IMR-90 (cell line): ENCODE results near the gene GABRB3. TPM values are rescaled to one million over a fixed set of nuclear protein-coding genes. Genes with fewer than 3 reads are reported as not detected.

Experiments used
- ATAC-seq: fragments of 200-7000 bp; cut with Tn5 transposase; 2 replicates; pipeline ENCODE4 v1.9.1; 2020; ENCODE audit warnings: low read depth, mild to moderate bottlenecking, moderate library complexity
- BruUV-seq: library from RNA; stranded (reverse); fragments of 400-500 nt; replicated peaks from 2 replicates; lab custom pipeline; 2021; lab: Mats Ljungman, UMichigan
- CTCF ChIA-PET: fragments of 300-600 bp; formaldehyde crosslinking; extraction: SDS; loops from one replicate; lab custom pipeline; 2021; ENCODE audit warnings: antibody characterized with exemption; lab: Yijun Ruan, JAX
- POLR2A ChIA-PET: fragments of 300-600 bp; sonication (Branson Sonifier 250); formaldehyde crosslinking; loops from one replicate; lab custom pipeline; 2022; ENCODE audit warnings: antibody characterized with exemption; ENCODE audit not compliant: unreplicated experiment; lab: Charles Lee
- DNase-seq: peaks from one replicate; pipeline ENCODE4 v3.0.0; 2013
- H2AFZ ChIP-seq: replicated peaks from 2 replicates; pipeline ENCODE3; 2013; ENCODE audit warnings: low read length, mild to moderate bottlenecking; ENCODE audit not compliant: poor library complexity
- H2AK5ac ChIP-seq: 2 replicates; pipeline ENCODE4 v1.6.1; 2013; ENCODE audit warnings: low read depth, low read length, inconsistent platforms
- H2AK9ac ChIP-seq: replicated peaks from 2 replicates; pipeline ENCODE3; 2013; ENCODE audit warnings: mild to moderate bottlenecking, low read depth, low read length, moderate library complexity; ENCODE audit not compliant: poor library complexity
- H2BK120ac ChIP-seq: 2 replicates; pipeline ENCODE4 v1.6.1; 2013; ENCODE audit warnings: low read depth, low read length, inconsistent platforms
- H2BK15ac ChIP-seq: 3 replicates; pipeline ENCODE4 v1.6.1; 2013; ENCODE audit warnings: low read depth, low read length, inconsistent platforms
- H2BK20ac ChIP-seq: 2 replicates; pipeline ENCODE4 v1.6.1; 2013; ENCODE audit warnings: low read depth, mild to moderate bottlenecking, inconsistent platforms, low read length, moderate library complexity
- H2BK5ac ChIP-seq: 2 replicates; pipeline ENCODE4 v1.6.1; 2013; ENCODE audit warnings: mild to moderate bottlenecking, low read depth, low read length, inconsistent platforms; ENCODE audit not compliant: poor library complexity, severe bottlenecking
- H3K14ac ChIP-seq: replicated peaks from 2 replicates; pipeline ENCODE4 v1.6.1; 2013; ENCODE audit warnings: low read depth, low read length, inconsistent platforms
- H3K18ac ChIP-seq: 2 replicates; pipeline ENCODE4 v1.6.1; 2013; ENCODE audit warnings: low read depth, low read length, control low read depth
- H3K23ac ChIP-seq: 2 replicates; pipeline ENCODE4 v1.6.1; 2013; ENCODE audit warnings: low read depth, low read length, inconsistent platforms
- H3K27ac ChIP-seq: 2 replicates; pipeline ENCODE4 v1.5.1; 2013; ENCODE audit warnings: mild to moderate bottlenecking, control low read depth, low read length; ENCODE audit not compliant: insufficient read depth
- H3K27me3 ChIP-seq: 2 replicates; pipeline ENCODE4 v1.6.1; 2013; ENCODE audit warnings: low read length; ENCODE audit not compliant: control insufficient read depth, insufficient read depth
- H3K36me3 ChIP-seq: 2 replicates; pipeline ENCODE4 v1.6.1; 2013; ENCODE audit warnings: low read length, mixed read lengths; ENCODE audit not compliant: control insufficient read depth, insufficient read depth
- H3K4ac ChIP-seq: 2 replicates; pipeline ENCODE4 v1.6.1; 2013; ENCODE audit warnings: low read depth, low read length, inconsistent platforms
- H3K4me1 ChIP-seq: 2 replicates; pipeline ENCODE4 v1.6.1; 2013; ENCODE audit warnings: low read length, mixed read lengths; ENCODE audit not compliant: control insufficient read depth, insufficient read depth
- H3K4me2 ChIP-seq: 2 replicates; pipeline ENCODE4 v1.6.1; 2013; ENCODE audit warnings: low read depth, mild to moderate bottlenecking, control low read depth, low read length, moderate library complexity
- H3K4me3 ChIP-seq: 2 replicates; pipeline ENCODE4 v1.5.1; 2013; ENCODE audit warnings: low read depth, mild to moderate bottlenecking, control low read depth, low read length, moderate library complexity; ENCODE audit not compliant: insufficient read depth
- H3K56ac ChIP-seq: 2 replicates; pipeline ENCODE4 v1.6.1; 2013; ENCODE audit warnings: low read length, inconsistent platforms; ENCODE audit not compliant: insufficient read depth; ENCODE audit errors: extremely low read depth
- H3K79me1 ChIP-seq, 2 experiments: 2 replicates each; pipeline ENCODE4 v1.6.1; 2013; ENCODE audit warnings: low read length in 2 of 2, inconsistent platforms in 1 of 2, low read depth in 1 of 2
- H3K9ac ChIP-seq: 2 replicates; pipeline ENCODE4 v1.6.1; 2013; ENCODE audit warnings: low read depth, low read length, control low read depth
- H3K9me1 ChIP-seq: 2 replicates; pipeline ENCODE4 v1.6.1; 2013; ENCODE audit warnings: low read length, inconsistent platforms; ENCODE audit not compliant: insufficient read depth
- H3K9me3 ChIP-seq: 2 replicates; pipeline ENCODE4 v1.6.1; 2013; ENCODE audit warnings: low read length; ENCODE audit not compliant: control insufficient read depth, insufficient read depth
- H4K20me1 ChIP-seq: 2 replicates; pipeline ENCODE4 v1.6.1; 2013; ENCODE audit warnings: low read length, inconsistent platforms; ENCODE audit not compliant: insufficient read depth
- H4K5ac ChIP-seq: 2 replicates; pipeline ENCODE4 v1.6.1; 2013; ENCODE audit warnings: mild to moderate bottlenecking, low read depth, low read length, control low read depth
- H4K8ac ChIP-seq, 2 experiments: 2 replicates each; pipeline ENCODE4 v1.6.1; 2013; ENCODE audit warnings: low read depth in 2 of 2, low read length in 2 of 2, control low read depth in 1 of 2, inconsistent platforms in 1 of 2
- H4K91ac ChIP-seq: 2 replicates; pipeline ENCODE4 v1.6.1; 2013; ENCODE audit warnings: low read depth, low read length, inconsistent platforms; ENCODE audit not compliant: insufficient read depth
- BHLHE40 ChIP-seq: fragments of 150-350 bp; IDR thresholded peaks from 2 replicates; pipeline ENCODE4 v1.6.1; 2016; ENCODE audit warnings: mild to moderate bottlenecking, low read depth, low read length
- CEBPB ChIP-seq: IDR thresholded peaks from 2 replicates; pipeline ENCODE4 v1.6.1; 2012; ENCODE audit warnings: low read depth, low read length, improper control_type of control experiment
- CHD1 ChIP-seq: IDR thresholded peaks from 2 replicates; pipeline ENCODE4 v1.6.1; 2012; ENCODE audit warnings: low read depth, low read length, improper control_type of control experiment
- MAFK ChIP-seq: IDR thresholded peaks from 2 replicates; pipeline ENCODE4 v1.6.1; 2012; ENCODE audit warnings: low read depth, low read length, improper control_type of control experiment
- MAZ ChIP-seq: IDR thresholded peaks from 2 replicates; pipeline ENCODE4 v1.6.1; 2012; ENCODE audit warnings: low read depth, mild to moderate bottlenecking, low read length, improper control_type of control experiment, moderate library complexity, borderline replicate concordance
- MXI1 ChIP-seq: IDR thresholded peaks from 2 replicates; pipeline ENCODE4 v1.6.1; 2012; ENCODE audit warnings: low read depth, mild to moderate bottlenecking, low read length, moderate library complexity, borderline replicate concordance
- NFE2L2 ChIP-seq: fragments of 150-350 bp; IDR thresholded peaks from 2 replicates; pipeline ENCODE4 v1.6.1; 2016; ENCODE audit warnings: low read depth, mild to moderate bottlenecking, low read length
- POLR2A ChIP-seq: IDR thresholded peaks from 2 replicates; pipeline ENCODE4 v1.6.1; 2012; ENCODE audit warnings: mild to moderate bottlenecking, low read depth, low read length
- RAD21 ChIP-seq: IDR thresholded peaks from 2 replicates; pipeline ENCODE4 v1.6.1; 2012; ENCODE audit warnings: low read length, improper control_type of control experiment
- RCOR1 ChIP-seq: IDR thresholded peaks from 2 replicates; pipeline ENCODE4 v1.6.1; 2012; ENCODE audit warnings: mild to moderate bottlenecking, low read length, improper control_type of control experiment; ENCODE audit not compliant: insufficient replicate concordance
- RFX5 ChIP-seq: IDR thresholded peaks from 2 replicates; pipeline ENCODE4 v1.8.0; 2012; ENCODE audit warnings: low read depth, mild to moderate bottlenecking, low read length, moderate library complexity
- SMC3 ChIP-seq: fragments of 150-350 bp; IDR thresholded peaks from 2 replicates; pipeline ENCODE4 v1.6.1; 2016; ENCODE audit warnings: low read depth, mild to moderate bottlenecking, antibody characterized with exemption, low read length, moderate library complexity
- WGBS, 2 experiments: methylation state at CpG; one replicate each; pipeline versions ENCODE4 v1.1.5 to v1.1.7; 2013; ENCODE audit warnings: missing lambda C conversion rate in 2 of 2; ENCODE audit not compliant: insufficient read length in 1 of 2; ENCODE audit errors: extremely low coverage in 2 of 2; 5-methylcytosine and 5-hydroxymethylcytosine counted together
- dilution Hi-C: fragments of 300-500 bp; cut with HindIII; formaldehyde crosslinking; loops from one replicate; pipeline ENCODE4 v1.14.3; 2018; ENCODE audit warnings: low sequenced_read_pairs; ENCODE audit not compliant: unreplicated experiment
- in situ Hi-C: fragments of 300-500 bp; cut with MboI; formaldehyde crosslinking; loops from 3 replicates; pipeline ENCODE4 v1.14.3; 2019; ENCODE audit warnings: low sequenced_read_pairs, inconsistent platforms, mixed read lengths
- intact Hi-C: fragments of 100-400 bp; cut with micrococcal nuclease; formaldehyde crosslinking; loops from 2 replicates; pipeline ENCODE4 v1.10.0; 2022
- polyA plus RNA-seq, 3 experiments: library from polyadenylated mRNA; depleted of rRNA; stranded (reverse); fragments of >200 nt; gene quantifications; 2 replicates each; pipeline ENCODE4 v1.2.3, GENCODE V29; 2012; ENCODE audit warnings: low replicate concordance in 1 of 3
- total RNA-seq: library from RNA; depleted of rRNA; stranded (reverse); fragments of >200 nt; gene quantifications from 2 replicates; pipeline ENCODE4 v1.2.3, GENCODE V29; 2012
- TF ChIP-seq, protein P1 (sequence below): fragments of 150-350 bp; IDR thresholded peaks from 2 replicates; pipeline ENCODE4 v1.6.1; 2016; ENCODE audit warnings: low read depth, mild to moderate bottlenecking, low read length, moderate library complexity, borderline replicate concordance
- TF ChIP-seq, protein P2 (sequence below): fragments of 150-350 bp; IDR thresholded peaks from 2 replicates; pipeline ENCODE4 v1.6.1; 2017; ENCODE audit warnings: mild to moderate bottlenecking, antibody characterized with exemption, low read length, low read depth

The GABRB3 gene
- total and polyA plus RNA-seq, 2 of the 4 experiments (the other 2 are of a cell fraction) = 0.36 to 0.54 TPM

DNA sequence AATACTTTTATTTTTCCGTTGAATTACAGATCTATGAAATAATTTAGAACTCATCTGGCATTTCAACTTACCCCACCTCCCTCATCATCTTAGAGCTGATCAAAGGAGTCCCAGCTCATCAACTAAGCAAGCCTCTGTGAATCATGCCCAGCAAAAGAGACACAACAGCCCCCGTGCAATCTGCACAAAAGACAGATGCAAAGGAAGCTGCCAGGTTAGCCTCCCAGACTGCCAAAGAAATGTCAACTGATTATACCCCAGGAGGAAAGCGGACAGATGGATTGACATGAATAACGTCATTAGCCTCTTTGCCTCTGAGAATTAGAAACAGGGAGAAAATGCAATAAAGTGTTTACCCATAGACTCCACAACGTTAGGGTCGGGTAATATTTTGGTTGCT is 75.0 kb downstream of the GABRB3 start:
- Histone ChIP-seq H3K9ac (no peak overlapping the region), H3K23ac (no peak overlapping the region), H3K4me3 (no peak overlapping the region), H2BK120ac (no peak overlapping the region), H3K4ac (no peak overlapping the region), H3K27ac (no peak overlapping the region), H2BK5ac (no peak overlapping the region), H4K5ac (no peak overlapping the region), H3K36me3 (no peaks in the 10 kb centered on the region), H2BK15ac (no peak overlapping the region), H3K9me3 (peaks cover 9% of the 10 kb centered on the region), H3K14ac (no peak overlapping the region), H2BK20ac (no peak overlapping the region), H3K18ac (no peak overlapping the region), H2AK9ac (no peak overlapping the region), H3K4me1 (no peaks in the 10 kb centered on the region), H3K27me3 (no peaks in the 10 kb centered on the region), H4K8ac (no peak overlapping the region), H2AFZ (no peak overlapping the region), H4K91ac (no peak overlapping the region), H3K79me1 (no peaks in the 10 kb centered on the region), H2AK5ac (no peak overlapping the region), H4K20me1 (no peaks in the 10 kb centered on the region), H3K9me1 (no peaks in the 10 kb centered on the region), H3K4me2 (no peak overlapping the region), H3K56ac (no peak overlapping the region)
- ChIA-PET POLR2A (no interaction called here), CTCF (no interaction called here)
- dilution Hi-C loops (no loop called here), intact Hi-C loops (no loop called here), in situ Hi-C loops (no loop called here)
- no peak for TF ChIP-seq CEBPB
- TF ChIP-seq MXI1 = no peak
- TF ChIP-seq NFE2L2 = no peak
- no peak for TF ChIP-seq RCOR1
- no peak for TF ChIP-seq RFX5
- no peak for TF ChIP-seq BHLHE40
- TF ChIP-seq, protein P1, sequence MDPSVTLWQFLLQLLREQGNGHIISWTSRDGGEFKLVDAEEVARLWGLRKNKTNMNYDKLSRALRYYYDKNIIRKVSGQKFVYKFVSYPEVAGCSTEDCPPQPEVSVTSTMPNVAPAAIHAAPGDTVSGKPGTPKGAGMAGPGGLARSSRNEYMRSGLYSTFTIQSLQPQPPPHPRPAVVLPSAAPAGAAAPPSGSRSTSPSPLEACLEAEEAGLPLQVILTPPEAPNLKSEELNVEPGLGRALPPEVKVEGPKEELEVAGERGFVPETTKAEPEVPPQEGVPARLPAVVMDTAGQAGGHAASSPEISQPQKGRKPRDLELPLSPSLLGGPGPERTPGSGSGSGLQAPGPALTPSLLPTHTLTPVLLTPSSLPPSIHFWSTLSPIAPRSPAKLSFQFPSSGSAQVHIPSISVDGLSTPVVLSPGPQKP = no peak
- TF ChIP-seq, protein P2, sequence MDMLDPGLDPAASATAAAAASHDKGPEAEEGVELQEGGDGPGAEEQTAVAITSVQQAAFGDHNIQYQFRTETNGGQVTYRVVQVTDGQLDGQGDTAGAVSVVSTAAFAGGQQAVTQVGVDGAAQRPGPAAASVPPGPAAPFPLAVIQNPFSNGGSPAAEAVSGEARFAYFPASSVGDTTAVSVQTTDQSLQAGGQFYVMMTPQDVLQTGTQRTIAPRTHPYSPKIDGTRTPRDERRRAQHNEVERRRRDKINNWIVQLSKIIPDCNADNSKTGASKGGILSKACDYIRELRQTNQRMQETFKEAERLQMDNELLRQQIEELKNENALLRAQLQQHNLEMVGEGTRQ = no peak
- no peak for TF ChIP-seq POLR2A
- TF ChIP-seq MAZ = no peak
- no peak for TF ChIP-seq SMC3
- no peak for TF ChIP-seq RAD21
- no peak for TF ChIP-seq MAFK
- TF ChIP-seq CHD1 = no peak
- ATAC-seq (no peak), DNase-seq (no peak)
- no CpG with 5 or more reads among the region's 6 CpGs for WGBS, 2 experiments
- BruUV-seq = no TSS peak
